Measurements from ENCODE around the gene MATN4. TPM values are rescaled to one million over a fixed set of nuclear protein-coding genes. Genes with fewer than 3 reads are reported as not detected.

MATN4 gene
- total RNA-seq, 4 donors from 2014 or later = 0.25 to 1.5 (median 0.94) TPM; not detected in 1

- no peak for DNase-seq (ENCODE audit: low spot score in 2 of 2)
Measured at GRCh38 chr20:45269754-45270270, 38.3 kb downstream of the MATN4 start.

GRCh38 chr20:45269056-45269455 lies 39.0 kb downstream of the MATN4 start:
- Histone ChIP-seq H3K27me3 (no peaks in the 10 kb centered on the region), H3K36me3 (no peaks in the 10 kb centered on the region), H3K9me3 (no peaks in the 10 kb centered on the region), H3K4me3 (no peak overlapping the region), H3K27ac (no peak overlapping the region), H3K4me1 (no peaks in the 10 kb centered on the region)
- TF ChIP-seq POLR2A (IDR thresholded peaks at IDR 0.05) (no peak), EP300 (IDR thresholded peaks at IDR 0.05) (no peak), POLR2AphosphoS5 (IDR thresholded peaks at IDR 0.05) (no peak), CTCF (IDR thresholded peaks at IDR 0.05) (no peak)
- no peak for DNase-seq (ENCODE audit: low spot score in 2 of 2)
- 94% methylated on average over 3 of the region's 3 CpGs for WGBS

More at GRCh38 chr20:45269754-45270270, 38.3 kb downstream of the MATN4 start:
- 56% methylated on average over 4 of the region's 4 CpGs for WGBS
- no peaks in the 10 kb centered on the region for H3K9me3 ChIP-seq
- no peaks in the 10 kb centered on the region for H3K4me1 ChIP-seq
- H3K27ac ChIP-seq = no peak overlapping the region
- no peaks in the 10 kb centered on the region for H3K27me3 ChIP-seq
- no peaks in the 10 kb centered on the region for H3K36me3 ChIP-seq
- TF ChIP-seq EP300 (IDR thresholded peaks at IDR 0.05) (no peak), POLR2AphosphoS5 (IDR thresholded peaks at IDR 0.05) (no peak), POLR2A (IDR thresholded peaks at IDR 0.05) (no peak), CTCF (IDR thresholded peaks at IDR 0.05) (no peak)
- H3K4me3 ChIP-seq = no peak overlapping the region

GRCh38 chr20:45268531-45268930 lies 39.6 kb downstream of the MATN4 start:
- H3K4me1 ChIP-seq = no peaks in the 10 kb centered on the region
- 62% methylated on average over 3 of the region's 3 CpGs for WGBS
- no peak overlapping the region for H3K4me3 ChIP-seq
- TF ChIP-seq POLR2A (IDR thresholded peaks at IDR 0.05) = no peak
- TF ChIP-seq POLR2AphosphoS5 (IDR thresholded peaks at IDR 0.05) = no peak
- TF ChIP-seq CTCF (IDR thresholded peaks at IDR 0.05) = no peak
- TF ChIP-seq EP300 (IDR thresholded peaks at IDR 0.05) = no peak
- no peaks in the 10 kb centered on the region for H3K27me3 ChIP-seq
- no peak for DNase-seq (ENCODE audit: low spot score in 2 of 2)
- no peaks in the 10 kb centered on the region for H3K36me3 ChIP-seq
- H3K27ac ChIP-seq = no peak overlapping the region
- H3K9me3 ChIP-seq = no peaks in the 10 kb centered on the region

- DNase-seq (ENCODE audit: low spot score in 2 of 2) = no peak
- Histone ChIP-seq H3K27ac (no peak overlapping the region), H3K27me3 (no peaks in the 10 kb centered on the region)
Measured at GRCh38 chr20:45266977-45267376, 41.1 kb downstream of the MATN4 start.

More at GRCh38 chr20:45266977-45267376, 41.1 kb downstream of the MATN4 start:
- Histone ChIP-seq H3K36me3 (no peaks in the 10 kb centered on the region), H3K9me3 (no peaks in the 10 kb centered on the region), H3K4me1 (no peaks in the 10 kb centered on the region), H3K4me3 (no peak overlapping the region)
- TF ChIP-seq POLR2AphosphoS5 (IDR thresholded peaks at IDR 0.05) (no peak), CTCF (IDR thresholded peaks at IDR 0.05) (no peak), POLR2A (IDR thresholded peaks at IDR 0.05) (no peak), EP300 (IDR thresholded peaks at IDR 0.05) (no peak)
